C4-2B (cell line): Measurements from ENCODE around the gene SH3BP5L.

Experiments
- ZFX ChIP-seq: fragments of 450-650 bp; IDR thresholded peaks from 2 replicates; pipeline ENCODE4 v1.6.1; 2017
- TF ChIP-seq, protein P1 (sequence below): fragments of 450-650 bp; conservative IDR thresholded peaks from 2 replicates; pipeline ENCODE4 v1.5.1; 2017; ENCODE audit warnings: mild to moderate bottlenecking

DNA sequence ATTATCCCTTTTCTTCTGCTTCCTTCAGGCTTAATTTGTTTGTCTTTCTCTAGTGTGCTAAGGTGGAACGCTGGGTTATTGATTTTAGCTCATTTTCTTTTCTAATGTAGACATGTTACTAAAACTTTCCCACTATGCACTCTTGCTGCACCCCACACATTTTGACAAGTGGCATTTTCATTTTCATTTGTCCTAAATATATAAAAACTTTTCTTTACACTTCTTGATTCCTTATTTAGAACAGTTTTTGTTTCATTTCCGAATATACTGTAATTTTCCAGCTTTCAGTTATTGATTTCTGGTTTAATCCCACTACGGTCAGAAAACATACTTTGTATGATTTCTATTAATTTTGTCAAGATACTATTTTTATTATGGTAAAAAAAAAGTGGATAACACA is 25.3 kb downstream of the SH3BP5L start:
- TF ChIP-seq, protein P1, sequence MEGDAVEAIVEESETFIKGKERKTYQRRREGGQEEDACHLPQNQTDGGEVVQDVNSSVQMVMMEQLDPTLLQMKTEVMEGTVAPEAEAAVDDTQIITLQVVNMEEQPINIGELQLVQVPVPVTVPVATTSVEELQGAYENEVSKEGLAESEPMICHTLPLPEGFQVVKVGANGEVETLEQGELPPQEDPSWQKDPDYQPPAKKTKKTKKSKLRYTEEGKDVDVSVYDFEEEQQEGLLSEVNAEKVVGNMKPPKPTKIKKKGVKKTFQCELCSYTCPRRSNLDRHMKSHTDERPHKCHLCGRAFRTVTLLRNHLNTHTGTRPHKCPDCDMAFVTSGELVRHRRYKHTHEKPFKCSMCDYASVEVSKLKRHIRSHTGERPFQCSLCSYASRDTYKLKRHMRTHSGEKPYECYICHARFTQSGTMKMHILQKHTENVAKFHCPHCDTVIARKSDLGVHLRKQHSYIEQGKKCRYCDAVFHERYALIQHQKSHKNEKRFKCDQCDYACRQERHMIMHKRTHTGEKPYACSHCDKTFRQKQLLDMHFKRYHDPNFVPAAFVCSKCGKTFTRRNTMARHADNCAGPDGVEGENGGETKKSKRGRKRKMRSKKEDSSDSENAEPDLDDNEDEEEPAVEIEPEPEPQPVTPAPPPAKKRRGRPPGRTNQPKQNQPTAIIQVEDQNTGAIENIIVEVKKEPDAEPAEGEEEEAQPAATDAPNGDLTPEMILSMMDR, result no peak
- TF ChIP-seq ZFX, result no peak
